Skin of body (tissue), 2 donors: Measurements from ENCODE around the gene NKIRAS2. TPM values are rescaled to one million over a fixed set of nuclear protein-coding genes. Genes with fewer than 3 reads are reported as not detected.

Experiments
- DNase-seq: peaks from one replicate; lab custom pipeline; 2025; lab: John Stamatoyannopoulos, UW
- total RNA-seq: library from RNA; depleted of rRNA; stranded (reverse); fragments of >200 nt; gene quantifications from one replicate; pipeline ENCODE4 v1.2.3, GENCODE V29; 2014

Gene NKIRAS2
- total RNA-seq, 1 donor from 2014 or later, result 21.5 TPM

GRCh38 chr17:42026857-42027589 lies 7.1 kb downstream of the NKIRAS2 start:
- DNase-seq, result no peak

GRCh38 chr17:42027590-42027889 lies 7.7 kb downstream of the NKIRAS2 start:
- no peak for DNase-seq

- no peak for DNase-seq
These were observed 8.3 kb downstream of the NKIRAS2 start for GRCh38 chr17:42027961-42028790.

- no peak for DNase-seq
These were observed 8.9 kb downstream of the NKIRAS2 start for GRCh38 chr17:42028791-42029127.

- no peak for DNase-seq
These were observed 11.7 kb downstream of the NKIRAS2 start for GRCh38 chr17:42031584-42031983.

- no peak for DNase-seq
These were observed 14.2 kb downstream of the NKIRAS2 start for GRCh38 chr17:42034059-42034458.

DNA sequence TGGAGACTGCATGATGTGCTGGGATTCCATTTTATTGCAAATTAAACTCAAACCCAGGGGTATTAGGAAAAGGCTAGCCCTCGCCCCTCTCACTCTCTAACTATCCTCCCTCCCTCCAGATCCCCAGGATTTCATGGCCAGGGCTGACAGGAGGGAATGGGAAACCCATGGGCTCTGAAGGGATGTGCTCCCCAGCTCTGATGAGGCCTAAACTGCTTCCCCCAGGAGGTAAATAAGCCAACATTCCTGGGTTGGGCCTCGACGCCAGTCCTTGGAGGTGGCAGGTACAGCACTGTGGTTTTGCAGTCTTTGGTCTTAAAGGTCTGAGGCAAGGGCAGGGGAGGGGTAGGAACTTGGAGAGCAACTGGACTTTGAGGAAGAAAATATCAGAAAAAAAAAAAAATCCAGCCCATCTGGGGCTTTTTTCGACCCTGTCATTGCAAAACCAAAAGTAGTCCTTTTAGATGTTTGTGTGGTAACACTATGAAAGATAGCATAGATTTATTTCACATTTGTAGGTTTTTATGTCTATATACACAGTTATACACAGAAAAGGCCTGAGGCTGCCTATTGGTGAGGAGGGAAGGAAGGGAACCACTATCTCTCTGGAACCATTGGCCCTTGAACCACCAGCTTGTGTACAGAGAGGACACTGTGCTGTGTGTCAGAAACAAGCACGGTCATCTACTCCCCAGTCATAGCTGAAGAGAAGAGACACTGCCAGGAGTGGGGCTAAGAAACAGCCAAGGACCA lies 18.5 kb downstream of the NKIRAS2 start:
- DNase-seq, result no peak

- DNase-seq, result no peak
These were observed 20.2 kb downstream of the NKIRAS2 start for GRCh38 chr17:42039794-42040763.

DNA sequence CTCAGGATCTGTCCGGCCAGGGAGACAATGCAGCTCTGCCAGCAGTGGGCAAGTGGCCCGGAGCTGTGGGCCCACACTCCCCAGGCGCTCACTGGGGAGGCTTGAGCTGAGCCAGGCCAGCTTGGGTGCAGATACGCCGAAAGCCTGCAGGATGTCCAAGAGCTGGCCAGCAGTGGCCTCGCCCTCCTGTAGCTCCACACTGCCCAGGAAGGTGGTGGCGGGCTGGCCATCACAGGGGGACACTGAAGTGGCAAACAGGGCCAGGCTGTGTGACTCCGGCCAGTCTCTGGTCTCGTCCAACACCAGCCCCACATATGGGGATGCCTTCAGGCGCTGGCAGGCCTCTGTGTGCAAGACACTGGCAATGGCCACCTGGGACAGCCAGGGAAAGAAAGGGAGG lies 20.9 kb downstream of the NKIRAS2 start:
- no peak for DNase-seq

DNA sequence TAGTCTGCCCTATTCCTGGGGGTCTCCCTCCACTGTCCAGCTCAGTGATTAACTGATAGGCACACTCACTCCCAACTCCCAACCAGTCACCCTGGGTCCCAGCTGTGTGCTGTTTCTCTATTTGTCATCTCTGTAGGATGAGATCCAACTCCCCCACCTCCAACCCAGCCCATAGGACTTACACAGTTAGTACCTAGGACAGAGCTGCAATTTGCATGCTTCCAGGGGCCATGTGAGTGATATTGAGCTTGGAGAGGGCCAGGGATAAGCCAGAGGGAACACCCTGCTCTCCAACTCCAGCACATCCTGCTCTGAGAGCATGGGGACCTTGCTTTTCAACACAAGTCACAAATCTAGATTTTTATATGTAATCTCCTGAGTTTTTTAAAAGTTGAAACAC lies 21.7 kb downstream of the NKIRAS2 start:
- no peak for DNase-seq

GRCh38 chr17:42042598-42043319 lies 22.9 kb downstream of the NKIRAS2 start:
- DNase-seq, result no peak

DNA sequence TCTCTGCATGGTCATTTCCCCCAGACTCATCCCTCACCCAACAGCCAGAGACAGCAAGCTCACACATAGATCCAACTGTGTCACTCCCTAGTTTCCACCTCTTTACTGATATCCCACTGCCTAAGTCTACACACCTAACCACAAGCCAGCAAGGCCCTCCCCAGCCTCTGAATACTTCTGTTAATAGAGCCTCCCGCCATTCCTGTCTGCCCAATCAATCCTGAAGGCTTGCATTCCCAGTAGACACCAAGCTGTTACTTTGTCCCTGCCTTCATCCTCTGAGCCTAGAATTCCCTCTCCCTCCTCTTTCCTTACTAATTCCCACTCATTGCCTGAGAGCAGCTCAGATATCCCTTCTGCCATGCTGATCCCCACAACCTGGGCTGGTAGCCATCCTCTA lies 25.8 kb downstream of the NKIRAS2 start:
- DNase-seq, result no peak

- no peak for DNase-seq
These were observed 27.5 kb downstream of the NKIRAS2 start for GRCh38 chr17:42047343-42047742.

DNA sequence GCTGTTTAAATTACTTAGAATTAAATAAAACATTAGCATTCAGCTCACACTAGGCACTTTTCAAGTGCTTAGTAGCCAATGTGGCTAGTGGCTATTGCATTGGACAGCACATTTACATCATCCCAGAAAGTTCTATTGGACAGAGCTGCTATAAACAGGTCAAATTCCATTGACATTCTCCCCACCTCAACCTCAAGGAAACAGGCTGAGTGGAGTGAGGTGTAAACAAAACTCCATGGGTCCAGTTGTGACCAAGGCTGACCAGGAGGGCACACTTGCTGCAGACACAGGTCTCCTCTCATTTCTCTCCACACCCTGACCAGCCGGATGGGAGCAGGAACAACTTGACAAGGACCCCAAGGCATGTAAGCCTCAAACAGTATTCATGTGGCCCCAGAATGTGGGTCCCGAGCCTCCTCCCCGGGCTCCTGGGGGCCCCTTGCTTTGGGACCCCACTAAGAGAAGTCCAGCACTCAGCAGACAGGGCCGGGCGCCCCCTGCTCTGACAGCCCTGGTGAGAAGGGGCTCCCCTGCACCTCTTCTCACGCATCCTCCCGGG lies 30.0 kb downstream of the NKIRAS2 start:
- DNase-seq, result no peak

- no peak for DNase-seq
These were observed 30.6 kb downstream of the NKIRAS2 start, which contains the start of gene C17orf113 for GRCh38 chr17:42050393-42051012. Gene C17orf113 (minus strand): TSS chr17:42050601. CDS start chr17:42043376, 7,225 bp downstream.

- DNase-seq, result no peak
These were observed 31.1 kb downstream of the NKIRAS2 start for GRCh38 chr17:42051013-42051400.

GRCh38 chr17:42051645-42052044 lies 31.8 kb downstream of the NKIRAS2 start:
- no peak for DNase-seq

GRCh38 chr17:42052346-42052877 lies 32.5 kb downstream of the NKIRAS2 start:
- DNase-seq, result no peak
